ENCODE results near the gene B3GNT8.
"Not testable (repeated sequence)": the region's sequence is repeated elsewhere in the genome, so short reads cannot be mapped to it uniquely, and the experiment has no call there.

B3GNT8 gene

GRCh38 chr19:41436674-41436951 lies 9.4 kb upstream of the B3GNT8 start:
- no peak for DNase-seq

GRCh38 chr19:41435936-41436673 lies 8.9 kb upstream of the B3GNT8 start:
- DNase-seq: no peak

- not testable (repeated sequence) for DNase-seq
Measured at GRCh38 chr19:41435376-41435775, 8.2 kb upstream of the B3GNT8 start.

- DNase-seq: peak in 2 of 4 experiments; percentile 24 to 30
Measured at GRCh38 chr19:41434450-41434849, 7.3 kb upstream of the B3GNT8 start.

GRCh38 chr19:41433171-41433570 lies 6.0 kb upstream of the B3GNT8 start:
- no peak for DNase-seq

- DNase-seq: peak; percentile 73 to 88 (median 80)
Measured at GRCh38 chr19:41431426-41432386, 4.5 kb upstream of the B3GNT8 start.

- no peak for DNase-seq
Measured at GRCh38 chr19:41430922-41431321, 3.7 kb upstream of the B3GNT8 start.

- DNase-seq: no peak
Measured at GRCh38 chr19:41428481-41428859, 1.3 kb upstream of the B3GNT8 start.

- DNase-seq: peak in 3 of 4 experiments; percentile 43 to 54 (median 46)
Measured at GRCh38 chr19:41427647-41428480, 690 bp upstream of the B3GNT8 start.

GRCh38 chr19:41426116-41426841 lies 895 bp downstream of the B3GNT8 start:
- peak in 1 of 4 experiments; percentile 44 for DNase-seq

GRCh38 chr19:41425174-41426115 lies 1.7 kb downstream of the B3GNT8 start:
- no peak for DNase-seq

GRCh38 chr19:41424335-41425173 lies 2.6 kb downstream of the B3GNT8 start:
- DNase-seq: peak in 2 of 4 experiments; percentile 20 to 31

GRCh38 chr19:41422955-41423354 lies 4.2 kb downstream of the B3GNT8 start:
- no peak for DNase-seq

- DNase-seq: no peak
Measured at GRCh38 chr19:41422456-41422855, 4.7 kb downstream of the B3GNT8 start.

GRCh38 chr19:41421973-41422372 lies 5.2 kb downstream of the B3GNT8 start:
- no peak for DNase-seq

GRCh38 chr19:41421314-41421713 lies 5.9 kb downstream of the B3GNT8 start:
- DNase-seq: no peak

GRCh38 chr19:41420101-41420880 lies 6.9 kb downstream of the B3GNT8 start:
- DNase-seq: peak; percentile 82 to 93 (median 91)

GRCh38 chr19:41416194-41416674 lies 10.9 kb downstream of the B3GNT8 start:
- no peak for DNase-seq

GRCh38 chr19:41415154-41415571 lies 12.0 kb downstream of the B3GNT8 start:
- no peak for DNase-seq
